Hepatocyte (in vitro differentiated cells): Measurements from ENCODE around the gene USO1.

Experiments used
- CTCF ChIP-seq: fragments of 200-600 bp; sonication (generic); IDR thresholded peaks from 2 replicates; pipeline ENCODE4 v1.5.1; 2016; ENCODE audit warnings: antibody characterized with exemption, mild to moderate bottlenecking; ENCODE audit not compliant: poor library complexity
- EZH2 ChIP-seq: fragments of 200-600 bp; sonication (generic); IDR thresholded peaks from 2 replicates; pipeline ENCODE4 v1.6.1; 2016; ENCODE audit warnings: antibody characterized with exemption, mild to moderate bottlenecking, borderline replicate concordance

- TF ChIP-seq CTCF: no peak
- TF ChIP-seq EZH2: no peak
Observed at GRCh38 chr4:75834772-75835154, 110.4 kb downstream of the USO1 start.
